Stomach (tissue), 4 donors: Measurements from ENCODE around the gene LPGAT1.

ENCODE experiments used
- EP300 ChIP-seq: sonication (generic); formaldehyde crosslinking; IDR thresholded peaks from one replicate; pipeline ENCODE4 v1.6.1; 2017; ENCODE audit warnings: antibody characterized with exemption
- POLR2A ChIP-seq, 4 donors: fragments of 450-650 bp; IDR thresholded peaks; one replicate each; pipeline ENCODE4 v1.6.1; 2016; ENCODE audit warnings: antibody characterized with exemption in 4 of 4, control low read depth in 2 of 4, mild to moderate bottlenecking in 1 of 4, moderate library complexity in 1 of 4
- TF ChIP-seq, protein P1 (sequence below), 7 experiments: fragments of 450-650 bp in 4 of 7; fragments of 200-600 bp in 3 of 7; sonication (generic) in 3 of 7; IDR thresholded peaks; one replicate each; pipeline ENCODE4 v1.5.1; 2016 to 2019; ENCODE audit warnings: antibody characterized with exemption in 7 of 7, control low read depth in 2 of 7, mild to moderate bottlenecking in 1 of 7

DNA sequence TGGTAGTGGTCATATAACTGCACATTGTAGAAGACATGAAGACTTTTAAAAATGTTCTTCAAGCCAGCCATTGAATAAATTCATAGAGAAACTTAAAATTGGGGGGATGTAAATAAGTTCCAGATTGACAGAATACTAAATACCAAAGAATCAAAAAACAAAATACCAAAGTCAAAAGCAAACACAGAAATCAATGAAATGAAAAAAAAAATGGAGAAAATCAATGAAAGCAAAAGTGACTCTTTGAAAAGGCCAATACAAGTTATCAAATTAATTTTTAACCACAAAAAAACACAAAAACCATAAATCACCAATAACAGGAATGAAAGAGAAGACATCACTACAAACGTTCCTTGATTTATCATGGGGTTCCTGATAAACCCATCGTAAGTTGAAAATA is 25.6 kb downstream of the LPGAT1 start:
- TF ChIP-seq, protein P1, sequence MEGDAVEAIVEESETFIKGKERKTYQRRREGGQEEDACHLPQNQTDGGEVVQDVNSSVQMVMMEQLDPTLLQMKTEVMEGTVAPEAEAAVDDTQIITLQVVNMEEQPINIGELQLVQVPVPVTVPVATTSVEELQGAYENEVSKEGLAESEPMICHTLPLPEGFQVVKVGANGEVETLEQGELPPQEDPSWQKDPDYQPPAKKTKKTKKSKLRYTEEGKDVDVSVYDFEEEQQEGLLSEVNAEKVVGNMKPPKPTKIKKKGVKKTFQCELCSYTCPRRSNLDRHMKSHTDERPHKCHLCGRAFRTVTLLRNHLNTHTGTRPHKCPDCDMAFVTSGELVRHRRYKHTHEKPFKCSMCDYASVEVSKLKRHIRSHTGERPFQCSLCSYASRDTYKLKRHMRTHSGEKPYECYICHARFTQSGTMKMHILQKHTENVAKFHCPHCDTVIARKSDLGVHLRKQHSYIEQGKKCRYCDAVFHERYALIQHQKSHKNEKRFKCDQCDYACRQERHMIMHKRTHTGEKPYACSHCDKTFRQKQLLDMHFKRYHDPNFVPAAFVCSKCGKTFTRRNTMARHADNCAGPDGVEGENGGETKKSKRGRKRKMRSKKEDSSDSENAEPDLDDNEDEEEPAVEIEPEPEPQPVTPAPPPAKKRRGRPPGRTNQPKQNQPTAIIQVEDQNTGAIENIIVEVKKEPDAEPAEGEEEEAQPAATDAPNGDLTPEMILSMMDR (IDR thresholded peaks at IDR 0.05): no peak
- TF ChIP-seq POLR2A (IDR thresholded peaks at IDR 0.05) (no peak), EP300 (no peak)
